EL (cell line): ENCODE results near the gene CLIC4.
A peak's percentile ranks its signal among the peaks of the same experiment; 100 is the strongest.
"Not testable (repeated sequence)": the region's sequence is repeated elsewhere in the genome, so short reads cannot be mapped to it uniquely, and the experiment has no call there.

ENCODE experiments used
- DNase-seq: peaks from one replicate; pipeline ENCODE4 v3.0.0-alpha.2; 2016

Gene CLIC4

GRCh38 chr1:24748191-24749121 is 3.2 kb downstream of the CLIC4 start:
- DNase-seq, result no peak

GRCh38 chr1:24749252-24749651 is 4.0 kb downstream of the CLIC4 start:
- DNase-seq, result no peak

GRCh38 chr1:24749886-24750285 is 4.6 kb downstream of the CLIC4 start:
- no peak for DNase-seq

GRCh38 chr1:24751833-24752232 is 6.6 kb downstream of the CLIC4 start:
- DNase-seq, result no peak

GRCh38 chr1:24752305-24752704 is 7.1 kb downstream of the CLIC4 start:
- peak; percentile 41 for DNase-seq

- DNase-seq, result peak; percentile 68
Measured at GRCh38 chr1:24754229-24754628, 9.0 kb downstream of the CLIC4 start.

GRCh38 chr1:24755323-24755722 is 10.1 kb downstream of the CLIC4 start:
- DNase-seq, result not testable (repeated sequence)

- DNase-seq, result no peak
Measured at GRCh38 chr1:24756395-24756794, 11.1 kb downstream of the CLIC4 start.

GRCh38 chr1:24759492-24759891 is 14.2 kb downstream of the CLIC4 start:
- no peak for DNase-seq

GRCh38 chr1:24761582-24761981 is 16.3 kb downstream of the CLIC4 start:
- DNase-seq, result no peak

- DNase-seq, result peak; percentile 71
Measured at GRCh38 chr1:24762133-24762676, 17.0 kb downstream of the CLIC4 start.

- no peak for DNase-seq
Measured at GRCh38 chr1:24763671-24764070, 18.4 kb downstream of the CLIC4 start.

- no peak for DNase-seq
Measured at GRCh38 chr1:24764439-24764838, 19.2 kb downstream of the CLIC4 start.

GRCh38 chr1:24764848-24765247 is 19.6 kb downstream of the CLIC4 start:
- no peak for DNase-seq

- DNase-seq, result peak; percentile 63
Measured at GRCh38 chr1:24765308-24765988, 20.2 kb downstream of the CLIC4 start.

- DNase-seq, result no peak
Measured at GRCh38 chr1:24767351-24767750, 22.1 kb downstream of the CLIC4 start.

- peak; percentile 44 for DNase-seq
Measured at GRCh38 chr1:24768873-24769605, 23.8 kb downstream of the CLIC4 start.

GRCh38 chr1:24769656-24770651 is 24.7 kb downstream of the CLIC4 start:
- peak; percentile 92 for DNase-seq

GRCh38 chr1:24770881-24771280 is 25.6 kb downstream of the CLIC4 start:
- DNase-seq, result peak; percentile 41

- DNase-seq, result no peak
Measured at GRCh38 chr1:24771574-24771973, 26.3 kb downstream of the CLIC4 start.

GRCh38 chr1:24773618-24774017 is 28.4 kb downstream of the CLIC4 start:
- DNase-seq, result no peak

GRCh38 chr1:24775348-24775747 is 30.1 kb downstream of the CLIC4 start:
- DNase-seq, result no peak
